ENCODE data around the gene AP1G2.
"Not testable (repeated sequence)": the region's sequence is repeated elsewhere in the genome, so short reads cannot be mapped to it uniquely, and the experiment has no call there.

Gene AP1G2

GRCh38 chr14:23590198-23590597 is 22.6 kb upstream of the AP1G2 start:
- DNase-seq = no peak

GRCh38 chr14:23589606-23590005 is 22.0 kb upstream of the AP1G2 start:
- DNase-seq = no peak

GRCh38 chr14:23588884-23589598 is 21.4 kb upstream of the AP1G2 start:
- DNase-seq = peak; percentile 92

GRCh38 chr14:23584527-23585203 is 17.1 kb upstream of the AP1G2 start:
- DNase-seq = not testable (repeated sequence)

- not testable (repeated sequence) for DNase-seq
These were observed 16.4 kb upstream of the AP1G2 start for GRCh38 chr14:23583761-23584526.

GRCh38 chr14:23582906-23583760 is 15.5 kb upstream of the AP1G2 start:
- DNase-seq = no peak

- DNase-seq = no peak
These were observed 13.3 kb upstream of the AP1G2 start for GRCh38 chr14:23580948-23581281.

- DNase-seq = no peak
These were observed 12.7 kb upstream of the AP1G2 start for GRCh38 chr14:23580152-23580926.

GRCh38 chr14:23579739-23580138 is 12.1 kb upstream of the AP1G2 start:
- no peak for DNase-seq

GRCh38 chr14:23579311-23579630 is 11.7 kb upstream of the AP1G2 start:
- no peak for DNase-seq

GRCh38 chr14:23578560-23579310 is 11.1 kb upstream of the AP1G2 start, which contains the start of gene JPH4:
Gene JPH4 (minus strand): TSS chr14:23578790. CDS start chr14:23577453, 1,337 bp downstream.
- DNase-seq = peak; percentile 43

GRCh38 chr14:23577710-23578392 is 10.3 kb upstream of the AP1G2 start:
- no peak for DNase-seq

- no peak for DNase-seq
These were observed 9.6 kb upstream of the AP1G2 start for GRCh38 chr14:23577004-23577681.

- DNase-seq = no peak
These were observed 5.9 kb upstream of the AP1G2 start for GRCh38 chr14:23573384-23574015.

GRCh38 chr14:23572836-23573235 is 5.2 kb upstream of the AP1G2 start:
- DNase-seq = no peak

- DNase-seq = no peak
These were observed 4.9 kb upstream of the AP1G2 start for GRCh38 chr14:23572524-23572828.

GRCh38 chr14:23571701-23572523 is 4.3 kb upstream of the AP1G2 start:
- DNase-seq = no peak

- no peak for DNase-seq
These were observed 3.4 kb upstream of the AP1G2 start for GRCh38 chr14:23570806-23571483.

Data from NCI-H1092 (cell line).